HUDEP-2 (cell line): ENCODE results near the gene SPDYE16.
"Not testable (repeated sequence)": the region's sequence is repeated elsewhere in the genome, so short reads cannot be mapped to it uniquely, and the experiment has no call there.

Experiments
- DNase-seq, 76 experiments: peaks; one replicate each; lab custom pipeline; 2025; ENCODE audit not compliant: unreplicated experiment in 76 of 76; lab: John Stamatoyannopoulos, UW

Gene SPDYE16

GRCh38 chr7:76543197-76543596 lies at the start of gene SPDYE16:
Gene SPDYE16, minus strand, starts transcription at chr7:76543297. Its CDS starts 1,838 bp downstream, at chr7:76541459.
- DNase-seq = not testable (repeated sequence)

- DNase-seq = not testable (repeated sequence)
Observed at GRCh38 chr7:76592694-76593093, 49.6 kb upstream of the SPDYE16 start.

GRCh38 chr7:76591602-76592304 lies 48.7 kb upstream of the SPDYE16 start:
- peak in 63 of 76 experiments; percentile 1 to 71 (median 44) for DNase-seq

GRCh38 chr7:76591033-76591432 lies 47.9 kb upstream of the SPDYE16 start:
- DNase-seq = not testable (repeated sequence)

GRCh38 chr7:76588586-76588985 lies 45.5 kb upstream of the SPDYE16 start:
- not testable (repeated sequence) for DNase-seq

GRCh38 chr7:76586585-76587315 lies 43.7 kb upstream of the SPDYE16 start:
- DNase-seq = not testable (repeated sequence)

GRCh38 chr7:76583636-76584281 lies 40.7 kb upstream of the SPDYE16 start:
- DNase-seq = not testable (repeated sequence)

- peak in 31 of 76 experiments; percentile 1 to 38 (median 14) for DNase-seq
Observed at GRCh38 chr7:76582848-76583631, 39.9 kb upstream of the SPDYE16 start.

GRCh38 chr7:76575919-76576655 lies 33.0 kb upstream of the SPDYE16 start:
- DNase-seq = not testable (repeated sequence)

GRCh38 chr7:76575431-76575830 lies 32.3 kb upstream of the SPDYE16 start:
- DNase-seq = not testable (repeated sequence)

- DNase-seq = not testable (repeated sequence)
Observed at GRCh38 chr7:76572296-76572695, 29.2 kb upstream of the SPDYE16 start.

- DNase-seq = not testable (repeated sequence)
Observed at GRCh38 chr7:76570324-76570775, 27.3 kb upstream of the SPDYE16 start.

- not testable (repeated sequence) for DNase-seq
Observed at GRCh38 chr7:76568742-76569141, 25.6 kb upstream of the SPDYE16 start.

GRCh38 chr7:76567753-76568152 lies 24.7 kb upstream of the SPDYE16 start:
- not testable (repeated sequence) for DNase-seq

GRCh38 chr7:76567311-76567710 lies 24.2 kb upstream of the SPDYE16 start:
- not testable (repeated sequence) for DNase-seq

- not testable (repeated sequence) for DNase-seq
Observed at GRCh38 chr7:76565001-76565400, 21.9 kb upstream of the SPDYE16 start.

- not testable (repeated sequence) for DNase-seq
Observed at GRCh38 chr7:76561342-76561741, 18.2 kb upstream of the SPDYE16 start.

GRCh38 chr7:76560157-76560556 lies 17.1 kb upstream of the SPDYE16 start:
- DNase-seq = not testable (repeated sequence)

- DNase-seq = not testable (repeated sequence)
Observed at GRCh38 chr7:76559685-76560084, 16.6 kb upstream of the SPDYE16 start.

- DNase-seq = not testable (repeated sequence)
Observed at GRCh38 chr7:76551992-76552391, 8.9 kb upstream of the SPDYE16 start.
